HG02840 (cell line): ENCODE measurements around the gene KRTAP4-1.
"Not testable (repeated sequence)": the region's sequence is repeated elsewhere in the genome, so short reads cannot be mapped to it uniquely, and the experiment has no call there.

ENCODE experiments used
- ATAC-seq: cut with Tn5 transposase; IDR thresholded peaks from one replicate; pipeline ENCODE4 v1.9.1; 2021; ENCODE audit warnings: mild to moderate bottlenecking, moderate library complexity, moderate number of reproducible peaks; ENCODE audit not compliant: unreplicated experiment, low FRiP score

Gene KRTAP4-1

GRCh38 chr17:41184480-41184961 lies at the start of gene KRTAP4-1:
TSS of gene KRTAP4-1 (minus strand) at chr17:41184911. CDS start at chr17:41184854, 57 bp downstream.
- ATAC-seq, result no peak

GRCh38 chr17:41232399-41233105 lies 47.8 kb upstream of the KRTAP4-1 start, which contains the start of gene KRTAP9-3:
TSS of gene KRTAP9-3 (plus strand) at chr17:41232449. CDS start at chr17:41232502, 53 bp downstream.
- not testable (repeated sequence) for ATAC-seq

- no peak for ATAC-seq
These were observed 47.0 kb upstream of the KRTAP4-1 start for GRCh38 chr17:41231731-41232130.

- no peak for ATAC-seq
These were observed 45.4 kb upstream of the KRTAP4-1 start for GRCh38 chr17:41230094-41230493.

GRCh38 chr17:41226598-41227095 lies 41.9 kb upstream of the KRTAP4-1 start, which contains the start of gene KRTAP9-2:
TSS of gene KRTAP9-2 (plus strand) at chr17:41226648. CDS start at chr17:41226655, 7 bp downstream.
- not testable (repeated sequence) for ATAC-seq

- ATAC-seq, result no peak
These were observed 41.3 kb upstream of the KRTAP4-1 start for GRCh38 chr17:41226051-41226450.

GRCh38 chr17:41223821-41224220 lies 39.1 kb upstream of the KRTAP4-1 start:
- ATAC-seq, result no peak

- no peak for ATAC-seq
These were observed 31.0 kb upstream of the KRTAP4-1 start for GRCh38 chr17:41215681-41216080.

GRCh38 chr17:41212524-41213169 lies 27.9 kb upstream of the KRTAP4-1 start:
- no peak for ATAC-seq

GRCh38 chr17:41211845-41212466 lies 27.2 kb upstream of the KRTAP4-1 start:
- ATAC-seq, result no peak

- no peak for ATAC-seq
These were observed 14.8 kb upstream of the KRTAP4-1 start for GRCh38 chr17:41199421-41200078.

GRCh38 chr17:41196068-41196467 lies 11.4 kb upstream of the KRTAP4-1 start:
- ATAC-seq, result no peak

- no peak for ATAC-seq
These were observed 5.6 kb upstream of the KRTAP4-1 start for GRCh38 chr17:41190328-41190727.

- ATAC-seq, result not testable (repeated sequence)
These were observed 5.2 kb upstream of the KRTAP4-1 start, which contains the start of gene KRTAP9-1 for GRCh38 chr17:41189837-41190318. TSS of gene KRTAP9-1 (plus strand) at chr17:41189887. CDS start at chr17:41189887, 0 bp downstream.

- ATAC-seq, result no peak
These were observed 2.2 kb upstream of the KRTAP4-1 start for GRCh38 chr17:41186872-41187271.

- no peak for ATAC-seq
These were observed 290 bp upstream of the KRTAP4-1 start for GRCh38 chr17:41185001-41185400.

- ATAC-seq, result no peak
These were observed 5.7 kb downstream of the KRTAP4-1 start for GRCh38 chr17:41178843-41179616.

- ATAC-seq, result no peak
These were observed 6.4 kb downstream of the KRTAP4-1 start for GRCh38 chr17:41178341-41178740.

GRCh38 chr17:41177727-41178271 lies 6.9 kb downstream of the KRTAP4-1 start, which contains the start of gene KRTAP4-2:
TSS of gene KRTAP4-2 (minus strand) at chr17:41178221. CDS start at chr17:41178164, 57 bp downstream.
- no peak for ATAC-seq
